HUES6 (cell line): ENCODE measurements around the gene CACNG6.

Source experiments
- H3K27ac ChIP-seq: 2 replicates; pipeline ENCODE4 v1.7.0; 2013; ENCODE audit warnings: low read depth, mild to moderate bottlenecking, low read length, inconsistent platforms
- H3K27me3 ChIP-seq: 2 replicates; pipeline ENCODE4 v1.6.1; 2013; ENCODE audit warnings: low read length; ENCODE audit not compliant: control insufficient read depth, insufficient read depth
- H3K36me3 ChIP-seq: 2 replicates; pipeline ENCODE4 v1.6.1; 2013; ENCODE audit warnings: low read length; ENCODE audit not compliant: control insufficient read depth, insufficient read depth
- H3K4me1 ChIP-seq: 2 replicates; pipeline ENCODE4 v1.6.1; 2013; ENCODE audit warnings: low read length; ENCODE audit not compliant: control insufficient read depth, insufficient read depth
- H3K4me3 ChIP-seq: 2 replicates; pipeline ENCODE4 v1.5.1; 2013; ENCODE audit warnings: low read depth, low read length
- H3K9ac ChIP-seq: one replicate; pipeline ENCODE4 v1.6.1; 2013; ENCODE audit warnings: mild to moderate bottlenecking, low read length
- H3K9me3 ChIP-seq: 2 replicates; pipeline ENCODE4 v1.6.1; 2013; ENCODE audit warnings: low read depth, low read length; ENCODE audit not compliant: control insufficient read depth, insufficient read depth

The CACNG6 gene

DNA sequence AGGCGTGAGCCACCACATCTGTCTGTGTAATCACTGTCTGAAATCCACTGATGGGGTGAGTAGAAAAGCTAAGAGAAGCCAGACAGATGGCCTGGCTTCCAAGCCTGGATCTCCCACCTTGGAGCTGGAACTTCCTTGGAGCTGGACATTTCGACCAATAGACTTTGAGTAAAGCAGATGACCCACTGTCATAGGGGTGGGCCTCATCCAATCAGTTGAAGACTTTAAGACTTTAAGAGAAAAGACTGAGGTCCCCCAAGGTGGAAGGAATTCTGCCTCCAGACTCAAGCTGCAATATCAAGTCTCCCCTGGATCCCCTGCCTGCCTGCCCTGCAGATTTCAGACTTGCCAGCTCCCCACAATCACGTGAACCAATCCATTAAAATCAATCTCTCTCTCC, 51.6 kb downstream of the CACNG6 start:
- H3K9ac ChIP-seq, result no peak overlapping the region
- H3K27ac ChIP-seq, result no peak overlapping the region
- peaks cover 9% of the 10 kb centered on the region for H3K4me1 ChIP-seq
- no peaks in the 10 kb centered on the region; the same call in 1 of the 2 replicates for H3K27me3 ChIP-seq
- no peaks in the 10 kb centered on the region for H3K36me3 ChIP-seq
- no peaks in the 10 kb centered on the region for H3K9me3 ChIP-seq
- H3K4me3 ChIP-seq, result no peak overlapping the region

GRCh38 chr19:54045771-54046170, 54.3 kb downstream of the CACNG6 start:
- Histone ChIP-seq H3K27me3 (no peaks in the 10 kb centered on the region; the same call in 1 of the 2 replicates), H3K9me3 (no peaks in the 10 kb centered on the region), H3K4me1 (peaks cover 9% of the 10 kb centered on the region), H3K9ac (no peak overlapping the region), H3K36me3 (no peaks in the 10 kb centered on the region), H3K27ac (no peak overlapping the region), H3K4me3 (no peak overlapping the region)

DNA sequence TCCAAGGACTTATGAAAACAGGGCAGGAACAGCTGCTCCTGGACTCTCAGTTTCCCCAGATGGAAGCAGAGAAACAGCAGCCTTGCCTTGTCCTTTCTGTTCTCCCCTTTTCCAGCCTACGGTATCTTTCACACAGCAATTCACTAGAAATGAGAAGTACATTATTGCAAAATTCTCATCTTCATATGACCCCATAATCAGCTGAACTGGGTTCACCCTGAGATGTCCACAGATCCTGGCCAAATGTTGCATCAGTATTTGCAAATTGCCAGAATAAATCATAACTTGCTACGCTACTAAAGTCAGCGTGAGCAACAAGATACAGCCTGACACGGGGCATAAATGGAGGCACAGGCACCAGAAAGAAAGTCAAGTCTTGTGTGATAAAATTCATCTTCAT, 56.2 kb downstream of the CACNG6 start:
- H3K27me3 ChIP-seq, result no peaks in the 10 kb centered on the region; the same call in 1 of the 2 replicates
- H3K9ac ChIP-seq, result no peak overlapping the region
- no peak overlapping the region for H3K4me3 ChIP-seq
- no peak overlapping the region for H3K27ac ChIP-seq
- H3K9me3 ChIP-seq, result no peaks in the 10 kb centered on the region
- no peaks in the 10 kb centered on the region for H3K36me3 ChIP-seq
- H3K4me1 ChIP-seq, result no peaks in the 10 kb centered on the region
